ENCODE measurements around the gene MMADHC. TPM values are rescaled to one million over a fixed set of nuclear protein-coding genes. Genes with fewer than 3 reads are reported as not detected.

Gene MMADHC
- total and polyA plus RNA-seq, 2 experiments from 2014 or later: 156 to 195 TPM

- peak overlapping the region; percentile 44 for H2AFZ ChIP-seq
- peak overlapping the region; percentile 52 for H3K27ac ChIP-seq
- in situ Hi-C loops (cut with MboI): loop anchor here (5.0 to 25.0 kb wide), 3 partner anchors 225 to 925 kb away; partner anchors contain the start of genes EPC2 and LYPD6
- no peaks in the 10 kb centered on the region for H3K9me3 ChIP-seq (ENCODE audit: low read depth)
- no peaks in the 10 kb centered on the region for H3K9me2 ChIP-seq (ENCODE audit: insufficient read depth)
- peak overlapping the region; percentile 14; the same call in 1 of the 2 replicates for H3K4me3 ChIP-seq
- H3K79me2 ChIP-seq (ENCODE audit: insufficient read depth): no peaks in the 10 kb centered on the region
- no peak for TF ChIP-seq EZH2phosphoT487 (IDR thresholded peaks at IDR 0.05; ENCODE audit: insufficient read depth, low read depth)
- TF ChIP-seq EZH2 (IDR thresholded peaks at IDR 0.05; ENCODE audit: insufficient read depth, poor library complexity, severe bottlenecking): no peak
- peak overlapping the region; percentile 55 for H3K9ac ChIP-seq
- H3K36me3 ChIP-seq (ENCODE audit: low read depth): peaks cover 3% of the 10 kb centered on the region; the same call in 1 of the 2 replicates
- H3K27me3 ChIP-seq (replicated peaks; ENCODE audit: insufficient read depth): no peaks in the 10 kb centered on the region
- H3F3A ChIP-seq (ENCODE audit: insufficient read depth): peaks cover 53% of the 10 kb centered on the region
- peak; percentile 67 for DNase-seq
- no peaks in the 10 kb centered on the region for H4K20me1 ChIP-seq (ENCODE audit: insufficient read depth)
- H3K4me1 ChIP-seq (ENCODE audit: insufficient read depth): peaks cover 17% of the 10 kb centered on the region
- WGBS, 2 experiments (ENCODE audit: low coverage in 1 of 2, low lambda C conversion rate in 2 of 2, missing lambda C conversion rate in 2 of 2): 17 to 37% methylated on average over 2 of the region's 2 CpGs
- peak overlapping the region; percentile 22 for H3K4me2 ChIP-seq (ENCODE audit: unreplicated experiment)
Measured at GRCh38 chr2:149562324-149562723, 25.3 kb downstream of the MMADHC start.

DNA sequence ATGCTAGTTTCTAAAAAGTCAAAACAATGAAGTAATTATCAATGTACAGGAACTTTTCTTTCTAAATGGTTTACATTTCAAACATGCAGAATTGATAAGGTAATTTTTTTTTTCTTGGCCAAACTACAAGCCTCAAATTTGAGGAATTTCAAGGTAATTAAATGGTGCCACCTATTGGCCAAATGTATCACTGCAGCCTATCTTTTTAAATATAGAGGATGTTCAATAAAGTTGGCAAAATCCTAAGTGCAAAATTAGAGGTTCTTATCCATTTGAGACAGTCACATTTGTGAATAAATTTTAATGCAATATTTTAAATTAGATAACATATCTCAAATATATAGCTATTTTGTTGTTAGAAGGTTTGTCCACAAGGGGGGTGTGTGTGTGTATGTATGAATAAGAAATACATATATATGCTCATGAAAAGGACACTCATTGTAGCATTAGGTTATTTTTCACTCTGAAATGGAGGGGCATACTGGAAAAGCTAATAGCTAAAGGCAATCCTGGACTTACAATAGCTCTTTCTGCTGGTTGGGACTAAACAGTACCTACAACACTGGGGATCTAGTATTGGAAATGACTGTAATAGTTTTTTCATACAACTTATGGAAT, 26.2 kb downstream of the MMADHC start:
- in situ Hi-C loops (cut with MboI): loop anchor here (5.0 to 25.0 kb wide), 3 partner anchors 224 to 924 kb away; partner anchors contain the start of genes EPC2 and LYPD6
- no peak overlapping the region for H2AFZ ChIP-seq

GRCh38 chr2:149559341-149560068, 28.1 kb downstream of the MMADHC start:
- H3F3A ChIP-seq (ENCODE audit: insufficient read depth): peaks cover 30% of the 10 kb centered on the region

More for the DNA sequence above, 26.2 kb downstream of the MMADHC start:
- H3K9me3 ChIP-seq (ENCODE audit: low read depth): no peaks in the 10 kb centered on the region
- no peak overlapping the region for H3K4me2 ChIP-seq (ENCODE audit: unreplicated experiment)
- no peaks in the 10 kb centered on the region for H3K79me2 ChIP-seq (ENCODE audit: insufficient read depth)
- peak; percentile 42 for DNase-seq
- no peaks in the 10 kb centered on the region for H3K27me3 ChIP-seq (replicated peaks; ENCODE audit: insufficient read depth)
- H3K9me2 ChIP-seq (ENCODE audit: insufficient read depth): no peaks in the 10 kb centered on the region
- H3F3A ChIP-seq (ENCODE audit: insufficient read depth): peaks cover 49% of the 10 kb centered on the region
- H4K20me1 ChIP-seq (ENCODE audit: insufficient read depth): no peaks in the 10 kb centered on the region
- H3K27ac ChIP-seq: no peak overlapping the region
- no peak overlapping the region for H3K4me3 ChIP-seq
- TF ChIP-seq EZH2 (IDR thresholded peaks at IDR 0.05; ENCODE audit: insufficient read depth, poor library complexity, severe bottlenecking) (no peak), EZH2phosphoT487 (IDR thresholded peaks at IDR 0.05; ENCODE audit: insufficient read depth, low read depth) (no peak)
- H3K9ac ChIP-seq: no peak overlapping the region
- no peaks in the 10 kb centered on the region for H3K36me3 ChIP-seq (ENCODE audit: low read depth)
- peaks cover 13% of the 10 kb centered on the region for H3K4me1 ChIP-seq (ENCODE audit: insufficient read depth)

GRCh38 chr2:149556452-149556851, 31.1 kb downstream of the MMADHC start:
- WGBS, 2 experiments (ENCODE audit: low coverage in 1 of 2, low lambda C conversion rate in 2 of 2, missing lambda C conversion rate in 2 of 2): 91% methylated on average over 1 of the region's 1 CpG
- in situ Hi-C loops (cut with MboI): loop anchor here (25.0 kb wide), 2 partner anchors 219 to 919 kb away; partner anchors contain the start of genes EPC2 and LYPD6
- no peaks in the 10 kb centered on the region for H4K20me1 ChIP-seq (ENCODE audit: insufficient read depth)
- H3K9me2 ChIP-seq (ENCODE audit: insufficient read depth): no peaks in the 10 kb centered on the region
- no peaks in the 10 kb centered on the region for H3K79me2 ChIP-seq (ENCODE audit: insufficient read depth)
- no peaks in the 10 kb centered on the region for H3K9me3 ChIP-seq (ENCODE audit: low read depth)
- H3K36me3 ChIP-seq (ENCODE audit: low read depth): no peaks in the 10 kb centered on the region
- H3F3A ChIP-seq (ENCODE audit: insufficient read depth): no peaks in the 10 kb centered on the region
- DNase-seq: no peak
- no peak overlapping the region for H3K9ac ChIP-seq
- H3K4me3 ChIP-seq: no peak overlapping the region
- no peak overlapping the region for H3K27ac ChIP-seq
- TF ChIP-seq EZH2 (IDR thresholded peaks at IDR 0.05; ENCODE audit: insufficient read depth, poor library complexity, severe bottlenecking) (no peak), EZH2phosphoT487 (IDR thresholded peaks at IDR 0.05; ENCODE audit: insufficient read depth, low read depth) (no peak)
- H3K27me3 ChIP-seq (replicated peaks; ENCODE audit: insufficient read depth): no peaks in the 10 kb centered on the region
- 0 out of 2 replicates have a peak overlapping the region, but pooled peaks have one; percentile 15 for H2AFZ ChIP-seq
- 0 out of 2 replicates have a peak, but pooled peaks cover under 1% of the 10 kb centered on the region for H3K4me1 ChIP-seq (ENCODE audit: insufficient read depth)
- no peak overlapping the region for H3K4me2 ChIP-seq (ENCODE audit: unreplicated experiment)

More at GRCh38 chr2:149559341-149560068, 28.1 kb downstream of the MMADHC start:
- in situ Hi-C loops (cut with MboI): loop anchor here (5.0 to 25.0 kb wide), 3 partner anchors 222 to 922 kb away; partner anchors contain the start of genes EPC2 and LYPD6
- H4K20me1 ChIP-seq (ENCODE audit: insufficient read depth): no peaks in the 10 kb centered on the region
- no peak overlapping the region for H3K27ac ChIP-seq
- H3K9ac ChIP-seq: no peak overlapping the region
- no peak overlapping the region for H3K4me2 ChIP-seq (ENCODE audit: unreplicated experiment)
- H3K4me1 ChIP-seq (ENCODE audit: insufficient read depth): peaks cover 13% of the 10 kb centered on the region; the same call in 1 of the 2 replicates
- no peaks in the 10 kb centered on the region for H3K36me3 ChIP-seq (ENCODE audit: low read depth)
- no peaks in the 10 kb centered on the region for H3K9me3 ChIP-seq (ENCODE audit: low read depth)
- H3K27me3 ChIP-seq (replicated peaks; ENCODE audit: insufficient read depth): no peaks in the 10 kb centered on the region
- WGBS, 2 experiments (ENCODE audit: low coverage in 1 of 2, low lambda C conversion rate in 2 of 2, missing lambda C conversion rate in 2 of 2): 85 to 86% methylated on average over 5 of the region's 5 CpGs
- no peaks in the 10 kb centered on the region for H3K79me2 ChIP-seq (ENCODE audit: insufficient read depth)
- H3K9me2 ChIP-seq (ENCODE audit: insufficient read depth): no peaks in the 10 kb centered on the region
- TF ChIP-seq EZH2 (IDR thresholded peaks at IDR 0.05; ENCODE audit: insufficient read depth, poor library complexity, severe bottlenecking): no peak
- no peak for TF ChIP-seq EZH2phosphoT487 (IDR thresholded peaks at IDR 0.05; ENCODE audit: insufficient read depth, low read depth)
- H3K4me3 ChIP-seq: no peak overlapping the region
- DNase-seq: no peak
- H2AFZ ChIP-seq: no peak overlapping the region

Measured in GM23248 (cell line).